Gastrocnemius medialis (tissue), 4 donors: ENCODE results near the gene PTPN4.

ENCODE experiments used
- POLR2A ChIP-seq, 2 donors: fragments of 450-650 bp; IDR thresholded peaks; one replicate each; pipeline ENCODE4 v1.6.1; 2017; ENCODE audit warnings: antibody characterized with exemption in 2 of 2, mild to moderate bottlenecking in 2 of 2, moderate library complexity in 2 of 2
- TF ChIP-seq, protein P1 (sequence below), 5 experiments: fragments of 450-650 bp in 3 of 5; fragments of 200-600 bp in 2 of 5; sonication (generic) in 2 of 5; IDR thresholded peaks in 4 of 5; conservative IDR thresholded peaks in 1 of 5; 1 replicate in 4 of 5; 2 replicates in 1 of 5; pipeline ENCODE4 v1.5.1; 2016 to 2019; ENCODE audit warnings: antibody characterized with exemption in 5 of 5, mild to moderate bottlenecking in 3 of 5, moderate library complexity in 3 of 5

- TF ChIP-seq, protein P1, sequence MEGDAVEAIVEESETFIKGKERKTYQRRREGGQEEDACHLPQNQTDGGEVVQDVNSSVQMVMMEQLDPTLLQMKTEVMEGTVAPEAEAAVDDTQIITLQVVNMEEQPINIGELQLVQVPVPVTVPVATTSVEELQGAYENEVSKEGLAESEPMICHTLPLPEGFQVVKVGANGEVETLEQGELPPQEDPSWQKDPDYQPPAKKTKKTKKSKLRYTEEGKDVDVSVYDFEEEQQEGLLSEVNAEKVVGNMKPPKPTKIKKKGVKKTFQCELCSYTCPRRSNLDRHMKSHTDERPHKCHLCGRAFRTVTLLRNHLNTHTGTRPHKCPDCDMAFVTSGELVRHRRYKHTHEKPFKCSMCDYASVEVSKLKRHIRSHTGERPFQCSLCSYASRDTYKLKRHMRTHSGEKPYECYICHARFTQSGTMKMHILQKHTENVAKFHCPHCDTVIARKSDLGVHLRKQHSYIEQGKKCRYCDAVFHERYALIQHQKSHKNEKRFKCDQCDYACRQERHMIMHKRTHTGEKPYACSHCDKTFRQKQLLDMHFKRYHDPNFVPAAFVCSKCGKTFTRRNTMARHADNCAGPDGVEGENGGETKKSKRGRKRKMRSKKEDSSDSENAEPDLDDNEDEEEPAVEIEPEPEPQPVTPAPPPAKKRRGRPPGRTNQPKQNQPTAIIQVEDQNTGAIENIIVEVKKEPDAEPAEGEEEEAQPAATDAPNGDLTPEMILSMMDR (IDR thresholded peaks at IDR 0.05 in 4 of 5, conservative IDR thresholded peaks at IDR 0.05 in 1 of 5) = no peak
- TF ChIP-seq POLR2A (IDR thresholded peaks at IDR 0.05) = no peak
These were observed 154.5 kb downstream of the PTPN4 start for GRCh38 chr2:119914266-119914665.
